Left hindlimb (tissue), 1 donor: ENCODE data around the gene ZNF726.
"Not testable (repeated sequence)": the region's sequence is repeated elsewhere in the genome, so short reads cannot be mapped to it uniquely, and the experiment has no call there.

ENCODE experiments used
- DNase-seq: peaks from one replicate; pipeline ENCODE4 v3.0.0-alpha.2; 2018

Gene ZNF726

GRCh38 chr19:23914402-23915286, at the start of gene ZNF726:
Gene ZNF726 (plus strand): TSS chr19:23914886. CDS start chr19:23914995, 109 bp downstream.
- DNase-seq, result peak; percentile 94

GRCh38 chr19:23867895-23868294, 46.8 kb upstream of the ZNF726 start:
- DNase-seq, result no peak

GRCh38 chr19:23868630-23869029, 46.1 kb upstream of the ZNF726 start:
- DNase-seq, result no peak

- no peak for DNase-seq
Measured at GRCh38 chr19:23872282-23872919, 42.3 kb upstream of the ZNF726 start.

- no peak for DNase-seq
Measured at GRCh38 chr19:23876261-23876660, 38.4 kb upstream of the ZNF726 start.

GRCh38 chr19:23876756-23877155, 37.9 kb upstream of the ZNF726 start:
- not testable (repeated sequence) for DNase-seq

- no peak for DNase-seq
Measured at GRCh38 chr19:23882493-23882892, 32.2 kb upstream of the ZNF726 start.

GRCh38 chr19:23884363-23884762, 30.3 kb upstream of the ZNF726 start:
- no peak for DNase-seq

- no peak for DNase-seq
Measured at GRCh38 chr19:23887642-23888041, 27.0 kb upstream of the ZNF726 start.

- not testable (repeated sequence) for DNase-seq
Measured at GRCh38 chr19:23896096-23896495, 18.6 kb upstream of the ZNF726 start.

- DNase-seq, result no peak
Measured at GRCh38 chr19:23896912-23897311, 17.8 kb upstream of the ZNF726 start.

GRCh38 chr19:23901360-23901759, 13.3 kb upstream of the ZNF726 start:
- no peak for DNase-seq

GRCh38 chr19:23904406-23904805, 10.3 kb upstream of the ZNF726 start:
- DNase-seq, result no peak

GRCh38 chr19:23905771-23906170, 8.9 kb upstream of the ZNF726 start:
- DNase-seq, result no peak

GRCh38 chr19:23906835-23907234, 7.9 kb upstream of the ZNF726 start:
- DNase-seq, result no peak

GRCh38 chr19:23908165-23908564, 6.5 kb upstream of the ZNF726 start:
- DNase-seq, result no peak

- no peak for DNase-seq
Measured at GRCh38 chr19:23909222-23909621, 5.5 kb upstream of the ZNF726 start.

- DNase-seq, result no peak
Measured at GRCh38 chr19:23913931-23914330, 755 bp upstream of the ZNF726 start.

- no peak for DNase-seq
Measured at GRCh38 chr19:23916991-23917390, 2.3 kb downstream of the ZNF726 start.

- no peak for DNase-seq
Measured at GRCh38 chr19:23917856-23918255, 3.2 kb downstream of the ZNF726 start.

- no peak for DNase-seq
Measured at GRCh38 chr19:23925285-23925684, 10.6 kb downstream of the ZNF726 start.

GRCh38 chr19:23932878-23933277, 18.2 kb downstream of the ZNF726 start:
- no peak for DNase-seq

GRCh38 chr19:23937031-23937430, 22.3 kb downstream of the ZNF726 start:
- not testable (repeated sequence) for DNase-seq

GRCh38 chr19:23943411-23943810, 28.7 kb downstream of the ZNF726 start:
- no peak for DNase-seq
